ENCODE measurements around the gene RNF151.

DNA sequence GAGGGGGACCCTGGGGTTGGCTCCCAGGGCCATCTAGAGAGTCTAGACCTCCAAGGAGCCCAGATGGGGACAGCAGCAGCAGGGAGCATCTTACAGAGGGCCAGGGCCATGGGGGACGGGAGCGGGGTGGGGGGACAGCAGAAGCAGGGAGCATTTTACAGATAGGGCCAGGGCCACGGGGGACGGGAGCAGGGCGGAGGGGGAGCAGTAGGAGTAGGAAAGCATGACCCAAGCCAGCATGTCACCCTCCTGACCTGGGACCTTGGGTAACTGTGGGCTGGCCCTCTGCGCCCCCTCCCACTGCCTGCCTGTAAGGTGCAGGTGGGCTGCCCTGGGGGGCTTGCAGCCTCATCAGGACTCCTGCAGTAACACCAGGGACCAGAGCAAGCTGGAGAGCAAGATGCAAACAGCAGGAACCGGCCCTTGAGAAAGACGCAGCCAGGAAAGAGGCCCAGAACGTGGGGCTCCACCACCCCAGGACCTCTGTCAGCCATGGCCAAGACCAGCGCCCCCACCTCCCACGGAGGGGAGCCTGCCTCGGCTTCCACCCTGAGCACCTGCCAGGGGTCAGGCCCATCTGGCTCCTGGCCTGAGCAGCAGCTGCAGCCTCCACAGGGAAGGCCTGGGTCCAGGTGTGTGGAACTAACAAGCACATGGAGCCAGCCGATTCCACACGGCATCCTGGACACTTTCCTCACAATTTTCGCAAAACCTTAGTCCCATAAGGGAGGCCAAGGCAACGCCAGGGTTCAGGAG lies 40.6 kb downstream of the RNF151 start:
- TF ChIP-seq, protein P1, sequence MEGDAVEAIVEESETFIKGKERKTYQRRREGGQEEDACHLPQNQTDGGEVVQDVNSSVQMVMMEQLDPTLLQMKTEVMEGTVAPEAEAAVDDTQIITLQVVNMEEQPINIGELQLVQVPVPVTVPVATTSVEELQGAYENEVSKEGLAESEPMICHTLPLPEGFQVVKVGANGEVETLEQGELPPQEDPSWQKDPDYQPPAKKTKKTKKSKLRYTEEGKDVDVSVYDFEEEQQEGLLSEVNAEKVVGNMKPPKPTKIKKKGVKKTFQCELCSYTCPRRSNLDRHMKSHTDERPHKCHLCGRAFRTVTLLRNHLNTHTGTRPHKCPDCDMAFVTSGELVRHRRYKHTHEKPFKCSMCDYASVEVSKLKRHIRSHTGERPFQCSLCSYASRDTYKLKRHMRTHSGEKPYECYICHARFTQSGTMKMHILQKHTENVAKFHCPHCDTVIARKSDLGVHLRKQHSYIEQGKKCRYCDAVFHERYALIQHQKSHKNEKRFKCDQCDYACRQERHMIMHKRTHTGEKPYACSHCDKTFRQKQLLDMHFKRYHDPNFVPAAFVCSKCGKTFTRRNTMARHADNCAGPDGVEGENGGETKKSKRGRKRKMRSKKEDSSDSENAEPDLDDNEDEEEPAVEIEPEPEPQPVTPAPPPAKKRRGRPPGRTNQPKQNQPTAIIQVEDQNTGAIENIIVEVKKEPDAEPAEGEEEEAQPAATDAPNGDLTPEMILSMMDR (conservative IDR thresholded peaks at IDR 0.05; ENCODE audit: low read length), result no peak
- no peak for TF ChIP-seq EZH2phosphoT487 (IDR thresholded peaks at IDR 0.05; ENCODE audit: borderline replicate concordance, low read depth, low read length)

Measured in OCI-LY7 (cell line).